Peyer's patch (tissue), 4 donors: ENCODE measurements around the gene TECTA.

Experiments used
- POLR2A ChIP-seq, 2 donors: fragments of 450-650 bp; IDR thresholded peaks; one replicate each; pipeline ENCODE4 v1.5.1; 2017; ENCODE audit warnings: antibody characterized with exemption in 2 of 2, mild to moderate bottlenecking in 2 of 2, moderate library complexity in 2 of 2
- TF ChIP-seq, protein P1 (sequence below), 6 experiments: fragments of 450-650 bp in 4 of 6; fragments of 200-600 bp in 2 of 6; sonication (generic) in 1 of 6; IDR thresholded peaks; one replicate each; pipeline ENCODE4 v1.5.1; 2017 to 2019; ENCODE audit warnings: antibody characterized with exemption in 6 of 6, mild to moderate bottlenecking in 3 of 6, moderate library complexity in 1 of 6

- TF ChIP-seq, protein P1, sequence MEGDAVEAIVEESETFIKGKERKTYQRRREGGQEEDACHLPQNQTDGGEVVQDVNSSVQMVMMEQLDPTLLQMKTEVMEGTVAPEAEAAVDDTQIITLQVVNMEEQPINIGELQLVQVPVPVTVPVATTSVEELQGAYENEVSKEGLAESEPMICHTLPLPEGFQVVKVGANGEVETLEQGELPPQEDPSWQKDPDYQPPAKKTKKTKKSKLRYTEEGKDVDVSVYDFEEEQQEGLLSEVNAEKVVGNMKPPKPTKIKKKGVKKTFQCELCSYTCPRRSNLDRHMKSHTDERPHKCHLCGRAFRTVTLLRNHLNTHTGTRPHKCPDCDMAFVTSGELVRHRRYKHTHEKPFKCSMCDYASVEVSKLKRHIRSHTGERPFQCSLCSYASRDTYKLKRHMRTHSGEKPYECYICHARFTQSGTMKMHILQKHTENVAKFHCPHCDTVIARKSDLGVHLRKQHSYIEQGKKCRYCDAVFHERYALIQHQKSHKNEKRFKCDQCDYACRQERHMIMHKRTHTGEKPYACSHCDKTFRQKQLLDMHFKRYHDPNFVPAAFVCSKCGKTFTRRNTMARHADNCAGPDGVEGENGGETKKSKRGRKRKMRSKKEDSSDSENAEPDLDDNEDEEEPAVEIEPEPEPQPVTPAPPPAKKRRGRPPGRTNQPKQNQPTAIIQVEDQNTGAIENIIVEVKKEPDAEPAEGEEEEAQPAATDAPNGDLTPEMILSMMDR (IDR thresholded peaks at IDR 0.05): no peak
- no peak for TF ChIP-seq POLR2A (IDR thresholded peaks at IDR 0.05)
These were observed 18.8 kb upstream of the TECTA start for GRCh38 chr11:121082219-121082618.
